Measurements from ENCODE around the gene FAM216B.

Gene FAM216B

GRCh38 chr13:42747399-42747873, 33.9 kb upstream of the FAM216B start:
- Histone ChIP-seq H3K27me3 (ENCODE audit: insufficient read depth, low read length, poor library complexity) (peaks cover 5% of the 10 kb centered on the region), H3K4me2 (ENCODE audit: insufficient read depth, low read length) (no peak overlapping the region), H3K79me2 (ENCODE audit: insufficient read depth, low read length) (no peaks in the 10 kb centered on the region), H3K4me3 (ENCODE audit: low read depth in 1 of 2, low read length in 2 of 2) (no peak overlapping the region), H3K4me1 (ENCODE audit: insufficient read depth, low read length) (no peaks in the 10 kb centered on the region), H4K20me1 (ENCODE audit: insufficient read depth, low read length) (no peaks in the 10 kb centered on the region), H3K9ac (ENCODE audit: low read depth, low read length) (no peak overlapping the region), H3K27ac (ENCODE audit: low read length) (no peak overlapping the region), H3K9me3 (ENCODE audit: insufficient read depth, low read length, severe bottlenecking) (no peaks in the 10 kb centered on the region), H2AFZ (ENCODE audit: low read depth, low read length) (no peak overlapping the region), H3K36me3 (ENCODE audit: insufficient read depth, low read length) (no peaks in the 10 kb centered on the region)
- DNase-seq = no peak
- TF ChIP-seq EZH2 (IDR thresholded peaks at IDR 0.05; ENCODE audit: borderline replicate concordance, low read depth, low read length, severe bottlenecking) = no peak
- TF ChIP-seq CTCF (IDR thresholded peaks at IDR 0.05; ENCODE audit: borderline replicate concordance, extremely low read depth, low read length, poor library complexity, severe bottlenecking) = no peak
- ATAC-seq (ENCODE audit: insufficient read depth, low read depth) = no peak

- Histone ChIP-seq H3K27me3 (ENCODE audit: insufficient read depth, low read length, poor library complexity) (peaks cover 5% of the 10 kb centered on the region), H3K9ac (ENCODE audit: low read depth, low read length) (no peak overlapping the region), H3K79me2 (ENCODE audit: insufficient read depth, low read length) (no peaks in the 10 kb centered on the region), H4K20me1 (ENCODE audit: insufficient read depth, low read length) (no peaks in the 10 kb centered on the region), H3K4me2 (ENCODE audit: insufficient read depth, low read length) (no peak overlapping the region), H3K27ac (ENCODE audit: low read length) (no peak overlapping the region), H3K4me1 (ENCODE audit: insufficient read depth, low read length) (no peaks in the 10 kb centered on the region), H3K4me3 (ENCODE audit: low read depth in 1 of 2, low read length in 2 of 2) (no peak overlapping the region), H3K36me3 (ENCODE audit: insufficient read depth, low read length) (no peaks in the 10 kb centered on the region), H3K9me3 (ENCODE audit: insufficient read depth, low read length, severe bottlenecking) (no peaks in the 10 kb centered on the region), H2AFZ (ENCODE audit: low read depth, low read length) (no peak overlapping the region)
- ATAC-seq (ENCODE audit: insufficient read depth, low read depth) = no peak
- TF ChIP-seq EZH2 (IDR thresholded peaks at IDR 0.05; ENCODE audit: borderline replicate concordance, low read depth, low read length, severe bottlenecking) = no peak
- DNase-seq = no peak
Measured at GRCh38 chr13:42750794-42751193, 30.6 kb upstream of the FAM216B start.

GRCh38 chr13:42751693-42752092, 29.7 kb upstream of the FAM216B start:
- H3K27ac ChIP-seq (ENCODE audit: low read length) = no peak overlapping the region
- no peaks in the 10 kb centered on the region for H4K20me1 ChIP-seq (ENCODE audit: insufficient read depth, low read length)
- no peak for TF ChIP-seq CTCF (IDR thresholded peaks at IDR 0.05; ENCODE audit: borderline replicate concordance, extremely low read depth, low read length, poor library complexity, severe bottlenecking)
- no peak for TF ChIP-seq EZH2 (IDR thresholded peaks at IDR 0.05; ENCODE audit: borderline replicate concordance, low read depth, low read length, severe bottlenecking)
- H3K4me3 ChIP-seq (ENCODE audit: low read depth in 1 of 2, low read length in 2 of 2) = no peak overlapping the region
- ATAC-seq (ENCODE audit: insufficient read depth, low read depth) = no peak
- H3K9me3 ChIP-seq (ENCODE audit: insufficient read depth, low read length, severe bottlenecking) = no peaks in the 10 kb centered on the region
- no peak overlapping the region for H3K4me2 ChIP-seq (ENCODE audit: insufficient read depth, low read length)
- no peaks in the 10 kb centered on the region for H3K36me3 ChIP-seq (ENCODE audit: insufficient read depth, low read length)
- no peak overlapping the region for H3K9ac ChIP-seq (ENCODE audit: low read depth, low read length)
- H3K27me3 ChIP-seq (ENCODE audit: insufficient read depth, low read length, poor library complexity) = peaks cover 5% of the 10 kb centered on the region
- no peaks in the 10 kb centered on the region for H3K4me1 ChIP-seq (ENCODE audit: insufficient read depth, low read length)
- H3K79me2 ChIP-seq (ENCODE audit: insufficient read depth, low read length) = no peaks in the 10 kb centered on the region
- DNase-seq = no peak
- H2AFZ ChIP-seq (ENCODE audit: low read depth, low read length) = no peak overlapping the region

GRCh38 chr13:42752731-42753130, 28.7 kb upstream of the FAM216B start:
- no peaks in the 10 kb centered on the region for H3K79me2 ChIP-seq (ENCODE audit: insufficient read depth, low read length)
- H3K4me1 ChIP-seq (ENCODE audit: insufficient read depth, low read length) = no peaks in the 10 kb centered on the region
- H3K4me3 ChIP-seq (ENCODE audit: low read depth in 1 of 2, low read length in 2 of 2) = no peak overlapping the region
- ATAC-seq (ENCODE audit: insufficient read depth, low read depth) (no peak), DNase-seq (no peak)
- no peaks in the 10 kb centered on the region for H3K27me3 ChIP-seq (ENCODE audit: insufficient read depth, low read length, poor library complexity)
- H3K36me3 ChIP-seq (ENCODE audit: insufficient read depth, low read length) = no peaks in the 10 kb centered on the region
- TF ChIP-seq CTCF (IDR thresholded peaks at IDR 0.05; ENCODE audit: borderline replicate concordance, extremely low read depth, low read length, poor library complexity, severe bottlenecking) (no peak), EZH2 (IDR thresholded peaks at IDR 0.05; ENCODE audit: borderline replicate concordance, low read depth, low read length, severe bottlenecking) (no peak)
- H3K9ac ChIP-seq (ENCODE audit: low read depth, low read length) = no peak overlapping the region
- no peak overlapping the region for H3K4me2 ChIP-seq (ENCODE audit: insufficient read depth, low read length)
- no peaks in the 10 kb centered on the region for H3K9me3 ChIP-seq (ENCODE audit: insufficient read depth, low read length, severe bottlenecking)
- no peak overlapping the region for H3K27ac ChIP-seq (ENCODE audit: low read length)
- no peak overlapping the region for H2AFZ ChIP-seq (ENCODE audit: low read depth, low read length)
- no peaks in the 10 kb centered on the region for H4K20me1 ChIP-seq (ENCODE audit: insufficient read depth, low read length)
